H1 (cell line): ENCODE data around the gene DEDD2. TPM values are rescaled to one million over a fixed set of nuclear protein-coding genes. Genes with fewer than 3 reads are reported as not detected.

Experiments used
- CTCF ChIA-PET: fragments of 300-600 bp; sonication (Branson Sonifier 250); formaldehyde crosslinking; loops from one replicate; lab custom pipeline; 2021; ENCODE audit not compliant: partially characterized antibody; lab: Charles Lee
- POLR2A ChIA-PET: fragments of 300-600 bp; sonication (Branson Sonifier 250); formaldehyde crosslinking; loops from one replicate; lab custom pipeline; 2021; ENCODE audit warnings: inconsistent platforms; ENCODE audit not compliant: partially characterized antibody; lab: Charles Lee
- DNase-seq, 2 experiments: peaks; one replicate each; pipeline versions ENCODE4 v3.0.0 to v3.0.0-alpha.2; 2010 to 2022; ENCODE audit warnings: low spot score in 2 of 2, low read depth in 1 of 2, mixed read lengths in 1 of 2
- FAIRE-seq: peaks from 2 replicates; lab custom pipeline; 2011; peaks lifted over from hg19 to GRCh38; lab: Jason Lieb, UNC
- H2AFZ ChIP-seq: 2 replicates; pipeline ENCODE4 v1.8.1; 2012; ENCODE audit warnings: low read length, inconsistent platforms
- H2AK5ac ChIP-seq: 2 replicates; pipeline ENCODE4 v1.6.1; 2013; ENCODE audit warnings: low read depth, low read length
- H2BK120ac ChIP-seq: replicated peaks from 2 replicates; pipeline ENCODE3; 2013; ENCODE audit warnings: low read depth, low read length, inconsistent platforms
- H2BK12ac ChIP-seq: 2 replicates; pipeline ENCODE4 v1.6.1; 2013; ENCODE audit warnings: low read depth, low read length
- H2BK15ac ChIP-seq: 2 replicates; pipeline ENCODE4 v1.6.1; 2013; ENCODE audit warnings: low read length
- H2BK20ac ChIP-seq: 2 replicates; pipeline ENCODE4 v1.6.1; 2013; ENCODE audit warnings: low read length
- H2BK5ac ChIP-seq: 2 replicates; pipeline ENCODE4 v1.6.1; 2013; ENCODE audit warnings: low read depth, low read length
- H3K14ac ChIP-seq: 2 replicates; pipeline ENCODE4 v1.6.1; 2013; ENCODE audit warnings: inconsistent platforms; ENCODE audit not compliant: insufficient read length
- H3K18ac ChIP-seq: 2 replicates; pipeline ENCODE4 v1.6.1; 2013; ENCODE audit warnings: low read length; ENCODE audit errors: extremely low read depth
- H3K23ac ChIP-seq: 2 replicates; pipeline ENCODE4 v1.6.1; 2013; ENCODE audit warnings: inconsistent platforms; ENCODE audit not compliant: insufficient read length
- H3K23me2 ChIP-seq: 2 replicates; pipeline ENCODE4 v1.6.1; 2013; ENCODE audit warnings: low read depth, low read length
- H3K27ac ChIP-seq: 2 replicates; pipeline ENCODE4 v1.6.1; 2011; ENCODE audit warnings: low read depth, low read length, inconsistent platforms
- H3K27me3 ChIP-seq, 4 experiments: replicated peaks in 1 of 4; 1 replicate in 1 of 4; 2 replicates in 3 of 4; pipeline versions ENCODE4 v1.6.1 to v1.8.1; 2011 to 2013; ENCODE audit warnings: low read length in 3 of 4, mild to moderate bottlenecking in 3 of 4, inconsistent platforms in 2 of 4, mixed read lengths in 2 of 4, moderate library complexity in 1 of 4; ENCODE audit not compliant: control insufficient read depth in 3 of 4, insufficient read depth in 3 of 4; ENCODE audit errors: extremely low read depth in 1 of 4
- H3K36me3 ChIP-seq, 4 experiments: 2 replicates each; pipeline versions ENCODE4 v1.6.1 to v1.8.1; 2011 to 2013; ENCODE audit warnings: mild to moderate bottlenecking in 4 of 4, low read length in 3 of 4, moderate library complexity in 2 of 4, control low read depth in 1 of 4, inconsistent platforms in 1 of 4; ENCODE audit not compliant: insufficient read depth in 4 of 4, control insufficient read depth in 2 of 4
- H3K4ac ChIP-seq: replicated peaks from 2 replicates; pipeline ENCODE3; 2013; ENCODE audit warnings: low read length, low read depth, mixed read lengths, inconsistent platforms; ENCODE audit not compliant: insufficient read length
- H3K4me1 ChIP-seq, 4 experiments: replicated peaks in 1 of 4; 1 replicate in 1 of 4; 2 replicates in 3 of 4; pipeline versions ENCODE4 v1.6.1 to v1.8.1; 2011 to 2013; ENCODE audit warnings: low read length in 3 of 4, inconsistent platforms in 2 of 4, mixed read lengths in 1 of 4; ENCODE audit not compliant: insufficient read depth in 4 of 4, control insufficient read depth in 3 of 4
- H3K4me2 ChIP-seq, 2 experiments: 2 replicates each; pipeline versions ENCODE4 v1.6.1 to v1.8.1; 2011 to 2013; ENCODE audit warnings: low read depth in 2 of 2, low read length in 2 of 2, control low read depth in 1 of 2, inconsistent platforms in 1 of 2, mild to moderate bottlenecking in 1 of 2; ENCODE audit not compliant: insufficient read depth in 1 of 2
- H3K4me3 ChIP-seq, 4 experiments: fragments of 200-600, 300-600 bp in 1 of 4; sonication (generic), shearing (Covaris generic), sonication (Bioruptor Twin) in 1 of 4; 2 replicates each; pipeline versions ENCODE4 v1.5.1 to v1.8.1; 2011 to 2016; ENCODE audit warnings: low read length in 4 of 4, low read depth in 3 of 4, control low read depth in 2 of 4, inconsistent platforms in 2 of 4, mild to moderate bottlenecking in 2 of 4, mixed read lengths in 1 of 4, moderate library complexity in 1 of 4; ENCODE audit not compliant: insufficient read depth in 2 of 4; ENCODE audit errors: extremely low read depth in 1 of 4
- H3K56ac ChIP-seq: replicated peaks from 2 replicates; pipeline ENCODE3; 2013; ENCODE audit warnings: low read depth, mild to moderate bottlenecking, mixed read lengths, low read length, inconsistent platforms; ENCODE audit not compliant: insufficient read length
- H3K79me1 ChIP-seq: 2 replicates; pipeline ENCODE4 v1.6.1; 2013; ENCODE audit warnings: low read depth, low read length, control low read depth
- H3K79me2 ChIP-seq, 2 experiments: 2 replicates each; pipeline versions ENCODE4 v1.6.1 to v1.8.1; 2012 to 2013; ENCODE audit warnings: low read length in 2 of 2, mild to moderate bottlenecking in 2 of 2, inconsistent platforms in 1 of 2; ENCODE audit not compliant: insufficient read depth in 2 of 2, control insufficient read depth in 1 of 2
- H3K9ac ChIP-seq, 4 experiments: replicated peaks in 1 of 4; 1 replicate in 1 of 4; 2 replicates in 3 of 4; pipeline versions ENCODE4 v1.6.1 to v1.8.1; 2011 to 2013; ENCODE audit warnings: low read depth in 3 of 4, low read length in 3 of 4, control low read depth in 2 of 4, mild to moderate bottlenecking in 2 of 4, moderate library complexity in 2 of 4, inconsistent platforms in 1 of 4; ENCODE audit errors: extremely low read depth in 1 of 4
- H3K9me3 ChIP-seq, 2 experiments: 2 replicates each; pipeline versions ENCODE4 v1.6.1 to v1.8.1; 2012 to 2013; ENCODE audit warnings: mild to moderate bottlenecking in 2 of 2, moderate library complexity in 2 of 2, control low read depth in 1 of 2, inconsistent platforms in 1 of 2, low read depth in 1 of 2, low read length in 1 of 2, mixed read lengths in 1 of 2; ENCODE audit not compliant: insufficient read depth in 2 of 2
- H4K20me1 ChIP-seq, 2 experiments: replicated peaks in 1 of 2; 2 replicates each; pipeline versions ENCODE3 to v1.8.1; 2011 to 2013; ENCODE audit warnings: inconsistent platforms in 2 of 2, low read length in 2 of 2, mild to moderate bottlenecking in 1 of 2; ENCODE audit not compliant: insufficient read depth in 2 of 2, control insufficient read depth in 1 of 2
- H4K5ac ChIP-seq: 2 replicates; pipeline ENCODE4 v1.6.1; 2013; ENCODE audit warnings: low read length, low read depth, mixed read lengths, inconsistent platforms; ENCODE audit not compliant: insufficient read length
- H4K8ac ChIP-seq: 2 replicates; pipeline ENCODE4 v1.8.0; 2013; ENCODE audit warnings: mild to moderate bottlenecking, moderate library complexity, low read length, inconsistent platforms; ENCODE audit not compliant: insufficient read depth; ENCODE audit errors: extremely low read depth
- H4K91ac ChIP-seq: replicated peaks from 2 replicates; pipeline ENCODE3; 2013; ENCODE audit warnings: low read length, mixed read lengths, inconsistent platforms; ENCODE audit not compliant: insufficient read length
- ATF3 ChIP-seq: IDR thresholded peaks from 2 replicates; pipeline ENCODE4 v1.6.1; 2011; ENCODE audit warnings: low read depth, mild to moderate bottlenecking, low read length; ENCODE audit not compliant: insufficient read depth
- CREB1 ChIP-seq: IDR thresholded peaks from 2 replicates; pipeline ENCODE4 v1.6.1; 2012; ENCODE audit warnings: inconsistent platforms
- GABPA ChIP-seq: IDR thresholded peaks from 2 replicates; pipeline ENCODE4 v1.6.1; 2011; ENCODE audit warnings: mild to moderate bottlenecking, low read length, moderate library complexity, borderline replicate concordance; ENCODE audit not compliant: insufficient read depth
- POLR2AphosphoS5 ChIP-seq: IDR thresholded peaks from 2 replicates; pipeline ENCODE4 v1.6.1; 2011; ENCODE audit warnings: low read depth, low read length
- POU5F1 ChIP-seq: IDR thresholded peaks from 2 replicates; pipeline ENCODE4 v1.6.1; 2011; ENCODE audit warnings: low read depth, mild to moderate bottlenecking, low read length, moderate library complexity
- RFX5 ChIP-seq: IDR thresholded peaks from 2 replicates; pipeline ENCODE4 v1.6.1; 2011; ENCODE audit warnings: low read depth, low read length, improper control_type of control experiment, borderline replicate concordance
- RNF2 ChIP-seq: fragments of 200-900, 300-1000 bp; sonication (generic); IDR thresholded peaks from 2 replicates; pipeline ENCODE4 v1.7.1; 2016; ENCODE audit warnings: borderline replicate concordance, low read depth, mild to moderate bottlenecking, antibody characterized with exemption, low read length; ENCODE audit not compliant: poor library complexity, severe bottlenecking; ENCODE audit errors: missing control alignments
- SP1 ChIP-seq: IDR thresholded peaks from 2 replicates; pipeline ENCODE4 v1.6.1; 2011; ENCODE audit warnings: low read depth, low read length
- TAF1 ChIP-seq: IDR thresholded peaks from 2 replicates; pipeline ENCODE4 v1.6.1; 2011; ENCODE audit warnings: mild to moderate bottlenecking, low read depth, low read length
- TEAD4 ChIP-seq: IDR thresholded peaks from 2 replicates; pipeline ENCODE4 v1.6.1; 2012; ENCODE audit warnings: low read depth, low read length, inconsistent platforms, mixed read lengths
- YY1 ChIP-seq: IDR thresholded peaks from 2 replicates; pipeline ENCODE4 v1.6.1; 2011; ENCODE audit warnings: low read depth, mild to moderate bottlenecking, low read length
- ZNF274 ChIP-seq: IDR thresholded peaks from 2 replicates; pipeline ENCODE4 v1.7.0; 2012; ENCODE audit warnings: low read length, borderline replicate concordance; ENCODE audit errors: extremely low read depth
- WGBS, 2 experiments: shearing (Covaris generic) in 1 of 2; methylation state at CpG; one replicate each; pipeline versions ENCODE4 v1.1.6 to v1.1.7; 2013 to 2015; ENCODE audit warnings: low lambda C conversion rate in 2 of 2, mixed read lengths in 2 of 2, inconsistent platforms in 1 of 2, low coverage in 1 of 2, missing lambda C conversion rate in 1 of 2; ENCODE audit not compliant: insufficient replicate concordance in 2 of 2, insufficient coverage in 1 of 2, insufficient read length in 1 of 2; ENCODE audit errors: extremely low coverage in 1 of 2, missing lambda C conversion rate in 1 of 2; 5-methylcytosine and 5-hydroxymethylcytosine counted together
- polyA plus RNA-seq, 7 experiments: library from polyadenylated mRNA; depleted of rRNA in 3 of 7; stranded (reverse) in 5 of 7; unstranded in 2 of 7; fragments of >200 nt in 5 of 7; fragments of 200-250 nt in 2 of 7; gene quantifications; 1 replicate in 5 of 7; 2 replicates in 1 of 7; 4 replicates in 1 of 7; pipeline versions ENCODE4 v1.2.1 to v1.2.3, GENCODE V29; 2011 to 2013; ENCODE audit warnings: missing spikeins in 2 of 7, mixed read lengths in 2 of 7
- total RNA-seq: library from RNA; stranded (reverse); fragmentation: NEBNext Ultra II Directional; extraction: Animal tissue kit (Norgen Biotek cat#: 25700); gene quantifications from 2 replicates; pipeline ENCODE4 v1.2.1, GENCODE V29; 2021
- TF ChIP-seq, protein P1 (sequence below): IDR thresholded peaks from 2 replicates; pipeline ENCODE4 v1.6.1; 2012; ENCODE audit warnings: inconsistent platforms

DEDD2 gene
- total and polyA plus RNA-seq, 2 of the 8 experiments (the other 6 are each of a cell fraction or from before 2014, with no cell fraction given), result 37.8 to 65.0 TPM

DNA sequence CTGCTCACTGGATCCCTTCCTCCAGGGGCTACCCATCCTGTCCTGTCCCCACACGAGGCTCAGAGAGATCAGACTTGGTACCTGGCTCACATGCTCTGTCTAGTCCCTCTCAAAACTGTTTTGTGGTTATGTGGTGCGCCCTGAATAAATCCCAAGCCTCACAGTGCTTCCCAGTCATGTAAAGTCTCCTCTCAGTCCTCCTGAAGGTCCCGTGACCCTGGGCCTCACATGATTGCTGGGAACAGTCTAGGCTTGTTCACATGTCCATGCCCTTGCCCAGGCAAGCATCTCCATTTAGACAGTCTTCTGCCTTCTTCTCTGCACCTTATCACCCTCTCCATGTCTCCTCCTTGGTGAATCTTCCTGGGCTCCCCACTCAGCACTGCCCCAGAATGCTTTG, 49.3 kb downstream of the DEDD2 start:
- ChIA-PET POLR2A (interaction anchor here (1.5 kb wide), 1 partner anchor 8 kb away, joined by 4 read pairs; no protein-coding TSS in a partner anchor), CTCF (interaction anchor here (0.8 to 1.5 kb wide), 4 partner anchors 8 to 16 kb away, joined by 3 to 6 read pairs (median 4); no protein-coding TSS in a partner anchor)
- no peak overlapping the region for H4K91ac ChIP-seq
- no peak overlapping the region for H3K4me3 ChIP-seq
- H3K23ac ChIP-seq, result no peak overlapping the region
- no peak overlapping the region for H2BK20ac ChIP-seq
- no peak overlapping the region for H3K4me2 ChIP-seq
- no peak overlapping the region for H2AK5ac ChIP-seq
- H4K8ac ChIP-seq, result no peak overlapping the region
- H3K14ac ChIP-seq, result no peak overlapping the region
- WGBS, 2 experiments, result 83% methylated on average over 3 of the region's 3 CpGs; no CpG with 5 or more reads in 1 of the 2 experiments
- no peak overlapping the region for H2AFZ ChIP-seq
- H2BK15ac ChIP-seq, result no peak overlapping the region
- H3K23me2 ChIP-seq, result peaks cover 3% of the 10 kb centered on the region; the same call in 1 of the 2 replicates
- TF ChIP-seq GABPA, result no peak
- TF ChIP-seq ATF3, result no peak
- TF ChIP-seq, protein P1, sequence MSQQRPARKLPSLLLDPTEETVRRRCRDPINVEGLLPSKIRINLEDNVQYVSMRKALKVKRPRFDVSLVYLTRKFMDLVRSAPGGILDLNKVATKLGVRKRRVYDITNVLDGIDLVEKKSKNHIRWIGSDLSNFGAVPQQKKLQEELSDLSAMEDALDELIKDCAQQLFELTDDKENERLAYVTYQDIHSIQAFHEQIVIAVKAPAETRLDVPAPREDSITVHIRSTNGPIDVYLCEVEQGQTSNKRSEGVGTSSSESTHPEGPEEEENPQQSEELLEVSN, result no peak
- TF ChIP-seq POU5F1, result no peak
- no peak for TF ChIP-seq CREB1
- TF ChIP-seq RFX5, result no peak
- no peak for TF ChIP-seq ZNF274
- TF ChIP-seq TEAD4, result no peak
- TF ChIP-seq POLR2AphosphoS5, result no peak
- no peak for TF ChIP-seq SP1
- no peak for TF ChIP-seq TAF1
- TF ChIP-seq YY1, result no peak
- no peak for TF ChIP-seq RNF2
- no peaks in the 10 kb centered on the region for H3K9me3 ChIP-seq
- H2BK120ac ChIP-seq, result no peak overlapping the region
- no peaks in the 10 kb centered on the region for H3K79me2 ChIP-seq
- H2BK12ac ChIP-seq, result no peak overlapping the region
- H3K79me1 ChIP-seq, result no peaks in the 10 kb centered on the region
- no peaks in the 10 kb centered on the region for H3K36me3 ChIP-seq
- no peak overlapping the region for H3K9ac ChIP-seq
- DNase-seq (no peak), FAIRE-seq (no peak)
- no peak overlapping the region for H3K56ac ChIP-seq
- no peak overlapping the region for H3K4ac ChIP-seq
- no peak overlapping the region for H2BK5ac ChIP-seq
- H4K20me1 ChIP-seq, result no peaks in the 10 kb centered on the region
- H3K27me3 ChIP-seq, result peaks cover 0 to 3% (median 0%) of the 10 kb centered on the region in 4 experiments; a peak in 2 of 7 replicates
- no peak overlapping the region for H3K27ac ChIP-seq
- no peaks in the 10 kb centered on the region for H3K4me1 ChIP-seq
- H3K18ac ChIP-seq, result no peak overlapping the region
- H4K5ac ChIP-seq, result no peak overlapping the region
